HG02870 (cell line): ENCODE data around the gene NSFL1C.
A peak's percentile ranks its signal among the peaks of the same experiment; 100 is the strongest.

ENCODE experiments used
- ATAC-seq: cut with Tn5 transposase; IDR thresholded peaks from one replicate; pipeline ENCODE4 v1.9.1; 2021; ENCODE audit warnings: mild to moderate bottlenecking, moderate library complexity; ENCODE audit not compliant: unreplicated experiment

Gene NSFL1C

DNA sequence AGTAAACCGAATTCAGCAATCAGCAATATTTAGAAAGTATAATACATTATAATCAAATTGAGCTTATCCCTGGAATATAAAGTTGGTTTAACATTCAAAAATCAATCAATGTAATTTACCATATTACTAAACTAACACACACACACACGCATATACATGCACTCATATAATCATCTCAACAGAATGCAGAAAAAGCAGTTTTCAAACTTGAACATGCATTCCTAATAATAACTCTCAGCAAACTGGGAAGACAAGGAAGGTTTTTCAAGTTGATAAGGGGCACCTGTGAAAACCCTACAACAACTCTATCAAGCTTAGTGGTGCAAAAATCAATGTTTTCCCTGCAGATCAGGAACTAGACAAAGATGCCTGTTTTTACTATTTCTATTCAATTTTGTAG is 19.9 kb upstream of the NSFL1C start:
- no peak for ATAC-seq

DNA sequence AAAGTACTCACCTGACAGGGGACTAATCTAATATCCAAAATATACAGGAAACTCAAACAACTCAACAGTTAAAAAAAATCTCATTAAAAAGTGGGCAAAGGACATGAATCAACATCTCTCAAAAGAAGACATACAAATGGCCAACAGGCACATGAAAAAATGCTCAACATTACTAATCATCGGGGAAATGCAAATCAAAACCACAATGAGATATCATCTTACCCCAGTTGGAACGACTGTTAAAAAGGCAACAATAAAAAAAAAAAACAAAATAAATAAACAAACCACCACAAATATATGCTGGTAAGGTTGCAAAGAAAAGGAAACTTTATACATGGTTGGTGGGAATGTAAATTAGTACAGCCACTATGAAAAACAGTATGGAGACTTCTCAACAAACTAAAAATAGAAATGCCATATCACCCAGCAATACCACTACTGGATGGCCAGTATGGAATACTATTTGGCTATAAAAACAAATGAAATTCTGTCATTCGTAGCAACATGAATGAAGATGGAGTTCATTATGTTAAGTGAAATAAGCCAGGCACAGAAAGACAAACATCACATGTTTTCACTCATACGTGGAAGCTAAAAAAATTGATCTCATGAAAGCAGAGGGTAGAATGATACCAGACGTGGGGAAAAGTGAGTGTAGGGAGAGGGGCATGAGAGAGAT is 17.9 kb upstream of the NSFL1C start:
- ATAC-seq: no peak

DNA sequence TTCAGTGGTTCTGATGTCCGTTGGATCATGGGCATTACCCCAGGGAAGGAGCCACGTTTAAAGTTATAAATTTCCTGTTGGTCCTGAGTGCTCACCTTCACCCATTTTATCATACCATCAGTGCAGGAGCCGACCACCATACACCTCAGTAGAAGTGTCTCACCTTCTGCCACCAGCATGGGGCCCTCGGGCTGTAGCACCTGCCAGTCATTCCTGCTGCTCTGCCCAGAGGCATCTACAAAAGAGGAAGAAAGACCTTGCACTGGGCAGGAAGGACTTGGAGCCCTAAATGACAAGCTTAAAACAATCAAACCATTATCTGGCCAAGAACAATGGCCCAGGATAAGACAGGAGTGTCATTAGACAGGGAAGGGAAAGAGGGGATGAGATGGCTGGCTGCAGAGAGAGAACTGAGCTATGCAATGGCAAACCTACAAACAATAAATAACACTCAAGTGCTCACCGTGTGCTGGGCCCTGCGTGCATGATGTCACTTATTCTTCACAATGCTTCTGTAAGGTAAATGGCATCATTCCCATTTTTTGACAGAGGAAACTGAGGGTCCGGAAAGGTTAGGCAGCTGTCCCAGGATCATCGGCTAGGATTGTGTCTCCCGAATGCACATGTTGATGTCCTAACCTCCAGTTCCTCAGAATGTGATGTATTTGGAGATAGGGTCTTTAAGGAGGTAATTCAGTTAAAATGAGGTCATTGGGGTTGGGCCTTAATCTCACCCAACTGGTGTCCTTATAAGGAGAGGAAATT is 13.4 kb upstream of the NSFL1C start:
- no peak for ATAC-seq

DNA sequence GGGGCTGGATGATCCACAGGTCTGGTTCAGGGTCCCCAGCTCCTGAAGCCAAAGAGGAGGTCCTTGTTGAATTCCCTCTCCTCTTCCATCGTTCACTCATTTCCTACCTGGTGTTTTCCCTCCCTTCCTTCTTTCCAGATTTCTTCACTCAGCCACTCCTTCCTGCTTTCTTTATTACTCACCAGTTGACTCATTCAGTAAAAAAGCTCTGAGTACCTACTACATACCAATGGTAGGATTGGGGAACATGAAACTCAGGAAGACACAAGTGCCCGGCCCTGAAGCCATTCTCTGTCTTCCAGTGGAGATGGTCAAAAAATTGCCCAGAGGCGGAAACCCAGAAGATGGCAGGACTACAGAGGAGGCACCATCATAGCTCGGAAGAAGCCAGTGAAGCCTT is 11.9 kb upstream of the NSFL1C start:
- ATAC-seq: no peak

DNA sequence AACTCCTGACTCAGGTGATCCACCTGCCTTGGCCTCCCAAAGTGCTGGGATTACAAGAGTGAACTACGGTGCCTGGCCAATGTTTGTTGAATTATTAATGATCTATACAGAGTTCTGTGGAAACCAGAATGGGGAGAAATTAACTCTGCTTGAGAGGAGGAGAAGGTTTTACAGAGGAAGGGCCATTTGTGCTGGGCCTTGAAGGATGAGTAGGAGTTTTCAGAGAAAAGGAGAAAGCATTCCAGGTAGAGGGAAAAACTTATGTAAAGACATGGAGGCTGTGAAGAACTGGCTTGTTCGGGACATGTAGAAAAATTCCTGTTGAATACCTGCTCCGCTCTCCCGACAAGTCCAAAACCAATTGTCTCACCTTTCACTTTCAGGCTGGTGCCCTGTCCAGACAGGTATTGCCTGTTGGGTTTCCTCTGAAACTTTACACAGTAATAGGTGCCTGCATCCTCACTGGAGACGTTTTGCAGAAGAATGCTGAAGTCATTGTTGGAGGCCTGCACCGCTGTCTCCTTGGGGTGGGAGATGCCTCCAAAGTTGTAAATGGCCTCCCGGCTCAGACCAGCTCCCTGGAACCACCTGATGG is 11.3 kb upstream of the NSFL1C start:
- no peak for ATAC-seq

DNA sequence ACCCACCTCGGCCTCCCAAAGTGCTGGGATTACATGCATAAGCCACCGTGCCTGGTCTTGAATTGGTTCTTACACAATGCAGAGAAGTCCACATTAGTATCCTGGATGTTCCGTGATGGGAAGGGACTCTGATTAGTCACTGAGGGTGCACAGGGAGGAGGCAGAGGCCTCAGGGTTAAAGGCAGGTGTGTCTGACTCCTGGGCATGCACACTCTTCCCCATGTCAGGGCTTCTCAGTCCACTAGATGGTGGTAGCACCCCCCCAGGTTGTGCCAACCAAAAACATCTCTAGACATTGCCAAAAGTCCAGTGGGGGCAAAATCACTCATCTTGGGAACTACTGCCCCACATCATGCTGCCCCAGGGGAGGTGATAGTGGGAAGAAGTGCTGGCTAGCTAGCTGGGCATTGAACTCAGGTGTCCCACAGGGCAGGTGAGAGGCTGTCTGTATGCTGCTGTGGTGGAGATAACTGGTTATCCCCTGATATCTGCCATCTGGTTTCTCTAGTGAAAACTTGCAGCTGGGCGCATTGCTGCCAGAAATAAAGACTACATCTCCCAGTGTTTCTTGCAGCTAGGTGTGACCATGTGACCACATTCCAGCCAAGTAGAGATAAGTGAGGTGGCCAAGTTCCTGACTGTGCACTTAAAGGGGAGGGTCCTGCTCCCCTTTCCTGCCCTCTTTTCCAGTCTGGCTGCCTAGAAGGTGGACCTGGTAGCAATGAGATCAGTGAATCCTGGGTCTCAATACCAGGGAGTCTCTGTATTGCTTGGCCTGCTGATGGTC is 8.4 kb upstream of the NSFL1C start:
- no peak for ATAC-seq

DNA sequence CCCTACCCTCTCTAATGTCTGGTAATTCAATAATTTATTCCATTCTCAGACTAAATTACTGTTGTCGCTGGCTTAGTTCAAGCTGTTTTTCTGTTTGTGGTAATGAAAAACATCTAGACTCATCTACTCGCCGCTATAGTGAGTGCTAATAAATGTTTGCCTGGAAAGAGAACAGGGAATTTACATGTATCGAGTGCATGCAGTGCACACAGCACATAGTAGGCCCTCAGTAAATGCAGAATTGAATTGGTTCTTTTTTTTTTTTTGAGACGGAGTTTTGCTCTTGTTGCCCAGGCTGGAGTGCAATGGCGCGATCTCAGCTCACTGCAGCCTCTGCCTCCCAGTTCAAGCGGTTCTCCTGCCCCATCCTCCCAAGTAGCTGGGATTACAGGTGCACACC is 7.7 kb upstream of the NSFL1C start:
- no peak for ATAC-seq

DNA sequence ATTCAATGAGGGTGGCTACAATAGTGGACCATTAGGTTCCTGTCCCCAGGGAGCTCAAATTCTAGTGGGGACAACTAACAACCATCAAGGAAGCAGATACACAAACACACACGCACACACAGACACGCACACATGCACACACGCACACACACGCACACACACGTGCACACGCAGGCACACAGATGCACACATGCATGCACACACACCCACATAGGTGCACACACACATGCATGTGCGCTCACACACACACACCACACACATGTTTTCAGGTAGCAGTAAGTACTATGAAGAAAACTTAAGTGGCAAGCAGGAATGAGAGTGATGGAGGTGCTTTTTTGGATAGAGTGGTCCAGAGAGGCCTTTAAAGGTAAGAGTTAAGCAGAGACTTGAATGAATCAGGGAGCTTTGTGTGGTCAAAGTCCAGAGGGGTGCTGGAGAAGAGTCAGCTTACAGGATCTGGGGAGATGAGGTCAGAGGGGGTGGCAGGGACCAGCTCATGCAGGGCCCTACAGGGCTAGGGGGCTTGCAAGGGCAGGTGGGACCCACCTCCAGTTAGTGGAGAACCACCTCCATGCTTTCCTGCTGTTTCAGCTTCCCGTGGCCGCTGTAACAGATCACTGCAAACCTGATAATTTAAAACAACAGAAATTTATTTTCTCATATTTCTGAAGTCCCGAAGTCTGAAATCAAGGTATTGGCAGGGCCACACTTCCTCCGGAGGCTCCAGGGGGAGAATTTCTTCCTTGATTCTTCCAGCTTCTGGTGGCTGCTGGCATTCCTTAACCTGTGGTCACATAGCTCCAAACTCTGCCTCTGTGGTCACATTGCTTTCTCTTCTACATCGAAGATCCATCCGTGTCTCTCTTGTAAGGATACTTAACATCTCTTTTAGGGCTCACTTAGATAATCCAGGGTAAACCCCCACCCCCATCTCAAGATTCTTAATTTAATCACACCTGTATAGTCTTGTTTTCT is 6.9 kb upstream of the NSFL1C start:
- ATAC-seq: no peak

DNA sequence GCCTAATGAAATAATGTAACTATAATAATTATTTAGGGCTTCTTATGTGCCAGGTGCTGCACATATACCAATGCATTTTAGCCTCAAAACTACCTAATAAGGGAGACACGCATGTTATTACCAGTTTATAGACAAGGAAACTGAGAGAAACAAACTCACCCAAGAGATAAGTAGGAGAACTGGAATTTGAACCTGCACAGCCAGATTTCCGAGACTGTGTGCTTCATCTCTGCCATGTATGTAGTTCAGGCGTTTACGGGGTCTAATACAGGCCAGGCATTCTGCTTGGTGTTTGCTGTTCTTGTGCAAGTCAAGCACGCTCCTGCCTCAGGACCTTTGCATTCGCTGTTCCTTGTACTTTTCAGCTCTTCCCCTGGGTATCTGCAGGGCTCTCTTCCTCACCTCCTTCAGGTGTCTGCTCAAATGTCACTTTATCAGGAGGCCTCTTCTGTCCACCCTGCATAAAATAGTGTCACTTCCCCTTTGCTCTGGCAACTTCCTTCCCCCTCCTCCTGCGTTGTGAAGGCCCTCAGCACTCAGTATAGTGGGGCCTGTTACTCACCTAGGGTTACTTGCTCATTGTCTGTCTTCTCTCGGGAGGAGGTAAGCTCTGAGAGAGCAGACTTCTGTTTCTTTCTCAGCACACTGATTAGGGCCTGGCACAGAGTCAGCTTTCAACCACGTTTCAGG is 6.1 kb upstream of the NSFL1C start:
- ATAC-seq: no peak

DNA sequence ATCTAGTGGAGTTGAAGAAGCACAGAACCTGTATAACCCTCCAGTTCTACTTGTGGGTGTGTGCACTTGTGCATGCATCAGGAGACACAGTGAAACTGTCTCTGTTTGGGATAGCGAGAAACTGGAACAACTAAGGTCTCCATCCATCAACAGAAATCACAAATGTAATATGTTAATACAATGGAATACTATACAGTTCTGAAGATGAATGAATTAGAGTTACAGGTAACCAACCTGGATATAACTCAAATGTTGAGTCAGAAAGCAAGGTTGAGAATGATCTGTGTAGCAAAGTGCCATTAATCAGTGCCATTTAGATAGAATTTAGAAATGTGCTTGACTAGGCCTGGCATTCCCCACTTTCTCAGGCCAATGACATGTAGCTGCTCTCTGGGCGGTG is 4.6 kb upstream of the NSFL1C start:
- no peak for ATAC-seq

DNA sequence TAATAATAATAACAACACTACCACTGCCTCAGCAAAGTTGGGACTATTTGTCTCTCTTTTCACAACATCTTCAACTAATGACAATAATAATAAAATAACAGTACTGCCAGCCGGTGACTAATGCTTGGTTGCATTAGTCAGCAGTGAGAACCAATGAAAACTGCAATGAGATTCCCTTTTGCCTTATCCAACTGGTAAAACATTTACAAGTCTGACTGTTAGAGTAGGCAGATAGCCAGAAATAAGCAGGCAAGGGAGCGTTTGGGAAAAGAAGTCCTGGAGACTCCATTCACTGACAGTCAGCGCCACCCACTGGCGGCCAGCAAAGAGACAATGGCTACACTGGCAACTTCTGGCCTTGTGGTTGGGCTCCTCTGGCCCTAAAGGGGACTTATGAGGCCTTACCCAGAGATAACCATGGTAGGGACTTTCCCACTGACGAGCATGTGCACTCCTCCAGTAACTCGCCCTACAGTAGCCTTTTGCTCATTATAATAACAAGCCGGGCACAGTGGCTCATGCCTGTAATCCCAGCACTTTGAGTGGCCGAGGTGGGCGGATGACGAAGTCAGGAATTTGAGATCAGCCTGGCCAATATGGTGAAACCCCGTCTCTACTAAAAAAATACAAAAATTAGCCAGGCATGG is 3.4 kb upstream of the NSFL1C start:
- peak; percentile 35 for ATAC-seq

DNA sequence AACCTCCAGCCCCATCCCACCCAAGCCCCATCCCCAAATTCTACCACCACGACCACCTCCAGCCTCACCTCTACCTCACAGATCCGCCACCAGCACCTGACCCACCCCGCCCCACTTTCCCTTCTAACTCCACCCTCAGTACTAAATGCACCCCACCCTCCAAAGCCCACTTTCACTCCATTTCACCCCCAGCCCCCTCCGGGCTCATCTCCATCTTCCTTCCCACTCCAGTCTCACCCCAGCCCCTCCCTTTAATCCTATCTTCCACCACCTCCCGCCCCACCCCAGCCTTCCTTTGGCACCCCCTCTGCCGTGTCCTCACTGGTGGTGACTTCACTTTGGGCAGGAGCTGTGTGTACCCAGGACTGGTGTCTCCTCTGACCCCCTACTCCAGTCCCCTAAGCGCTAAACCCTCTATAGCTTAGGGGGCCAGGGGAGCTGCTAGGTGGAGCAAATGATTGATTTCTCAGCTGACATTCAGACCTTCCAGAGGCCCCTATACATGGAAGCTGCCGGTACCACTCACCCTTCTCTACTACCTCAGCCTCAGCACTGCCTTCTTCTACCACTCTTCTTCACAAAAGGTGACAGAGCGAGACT is 2.8 kb upstream of the NSFL1C start:
- ATAC-seq: no peak

DNA sequence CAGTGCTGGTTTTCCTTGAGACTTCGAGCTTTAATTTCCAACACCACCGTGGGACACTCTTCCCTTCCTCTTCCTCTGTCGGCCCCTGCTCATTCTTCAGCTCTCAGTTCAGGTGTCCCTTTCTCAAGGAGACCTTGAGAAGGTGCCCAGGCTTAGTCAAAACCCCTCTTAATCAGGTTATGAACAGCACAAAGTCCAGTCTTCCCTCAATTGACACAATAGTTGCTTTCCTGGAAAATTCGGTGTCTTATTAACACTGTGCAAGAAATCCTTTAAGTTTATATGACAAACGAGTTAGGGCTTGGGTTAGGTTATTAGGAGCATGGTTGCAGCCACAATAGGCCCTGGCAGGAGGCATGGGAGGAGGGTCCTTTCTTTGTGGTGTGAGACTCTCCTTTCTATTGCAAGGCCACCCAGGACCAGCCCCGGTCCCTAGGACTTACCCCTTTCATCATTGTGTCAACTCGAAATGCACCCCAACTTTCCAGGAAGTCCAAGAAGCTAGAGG is 1.5 kb upstream of the NSFL1C start:
- ATAC-seq: no peak

DNA sequence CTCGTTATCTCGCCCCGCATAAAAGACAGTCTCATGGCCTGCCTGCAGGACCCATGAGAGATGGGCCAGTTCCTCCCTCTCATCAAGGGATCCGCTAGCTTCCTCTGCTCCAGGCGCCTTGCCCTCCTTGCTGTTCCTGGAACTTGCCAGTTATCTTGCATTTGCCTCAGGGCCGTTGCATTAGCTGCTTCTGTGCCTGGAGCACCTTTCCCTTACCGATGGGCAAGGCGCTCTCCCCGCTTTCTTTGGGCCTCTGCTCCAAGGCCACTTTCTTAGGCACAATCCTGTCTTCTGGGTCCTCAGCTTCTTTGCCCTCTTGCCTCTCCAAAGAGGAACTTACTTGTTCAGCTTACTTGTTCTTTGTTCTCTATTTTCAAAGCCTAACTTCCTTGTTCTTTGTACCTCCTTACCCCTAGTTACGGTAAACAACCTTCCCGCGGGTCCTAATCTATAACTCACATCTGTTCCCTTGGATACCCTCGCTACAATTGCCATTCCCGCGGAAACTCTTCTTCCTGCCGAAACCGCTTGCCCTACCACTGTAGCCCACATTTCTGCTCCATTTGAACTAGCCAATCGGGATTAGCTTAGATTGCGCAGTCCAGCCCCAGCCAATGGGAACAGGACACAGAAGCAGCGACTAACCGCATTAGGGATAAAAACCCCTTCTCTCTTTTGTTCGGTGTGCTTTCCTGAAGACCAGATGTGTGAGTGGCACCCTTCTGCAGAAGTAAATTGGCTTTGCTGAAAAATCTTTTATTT is 887 bp upstream of the NSFL1C start:
- no peak for ATAC-seq

DNA sequence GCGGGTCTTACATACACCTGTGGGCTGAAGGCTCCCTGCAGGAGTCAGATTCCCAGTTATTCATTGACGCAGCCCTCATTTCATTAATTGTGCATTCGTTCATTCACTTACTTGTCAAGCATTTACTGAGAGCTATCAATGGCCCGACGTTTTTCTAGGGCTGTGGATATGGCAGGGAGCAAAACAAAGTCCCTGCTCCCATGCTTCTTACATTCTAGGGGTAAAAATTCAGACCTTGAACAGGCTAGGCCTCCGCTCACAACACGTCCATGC is 369 bp upstream of the NSFL1C start:
- no peak for ATAC-seq

DNA sequence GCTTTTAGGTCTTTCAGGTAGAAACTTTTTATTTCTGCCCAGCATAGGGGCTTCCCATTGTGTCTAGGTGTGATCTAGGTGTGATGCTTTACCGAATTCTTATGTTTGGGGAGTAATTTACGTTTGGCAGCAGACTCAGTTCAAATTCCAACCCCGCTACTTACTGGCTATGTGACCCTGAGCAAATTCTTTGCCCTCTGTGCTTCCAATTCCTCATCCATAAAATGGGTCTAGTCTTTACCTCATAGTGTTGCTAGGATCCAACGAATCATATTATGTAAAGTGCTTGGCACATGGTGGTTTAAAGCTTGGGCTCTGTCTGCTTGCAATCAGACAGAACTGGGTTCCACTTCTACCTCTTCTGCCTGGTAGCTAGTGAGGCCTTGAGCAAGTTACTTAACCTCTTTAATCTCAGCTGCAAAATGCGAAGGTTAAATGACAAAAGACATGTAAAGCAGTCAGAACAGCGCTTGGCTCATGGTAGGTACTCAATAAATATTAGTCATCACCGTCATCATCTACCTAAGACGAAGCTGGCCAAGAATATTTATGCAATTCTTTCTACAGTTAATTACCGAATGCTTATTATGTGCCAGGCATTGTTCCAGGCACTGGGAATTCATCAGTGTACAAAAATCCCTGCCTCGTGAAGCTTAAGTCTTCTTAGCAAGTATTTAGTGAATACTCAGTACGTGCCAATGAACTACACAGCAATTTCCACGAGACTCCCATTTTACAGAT is 1.0 kb downstream of the NSFL1C start:
- ATAC-seq: no peak

DNA sequence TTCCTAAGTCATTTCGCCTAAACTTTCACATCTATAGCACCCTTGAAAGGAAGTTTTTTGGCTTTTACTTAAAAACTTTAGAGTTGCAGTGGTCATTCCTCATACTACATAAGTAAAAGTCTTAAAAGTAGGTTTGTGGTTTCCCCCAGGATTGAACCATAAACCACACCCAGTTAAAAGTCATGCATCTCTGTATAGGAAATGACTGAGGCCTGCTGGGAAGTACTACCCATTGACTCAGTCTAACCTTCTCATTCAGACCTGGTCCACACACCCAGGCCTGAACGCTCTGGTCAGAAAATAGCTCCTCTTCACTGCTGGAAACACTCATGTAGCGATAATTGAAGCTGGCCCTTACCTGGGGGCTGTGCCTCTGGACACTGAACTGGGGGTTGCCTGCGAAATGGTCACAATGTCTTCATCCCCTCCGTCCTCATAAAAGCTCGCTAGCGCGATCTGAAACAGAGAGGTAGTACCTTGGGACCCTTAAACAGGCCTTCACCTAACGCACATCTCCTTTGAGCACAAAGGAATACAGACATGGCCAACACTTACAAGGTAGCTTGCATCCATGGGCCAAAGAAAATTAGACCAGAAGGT is 2.6 kb downstream of the NSFL1C start:
- ATAC-seq: no peak
